Measurements from ENCODE around the gene ASTN2. TPM values are rescaled to one million over a fixed set of nuclear protein-coding genes. Genes with fewer than 3 reads are reported as not detected.

ASTN2 gene
- total and polyA plus RNA-seq, 2 experiments from 2014 or later: 7.0 to 24.6 TPM

GRCh38 chr9:117343427-117343826, 71.4 kb downstream of the ASTN2 start:
- no peaks in the 10 kb centered on the region for H3K79me2 ChIP-seq (replicated peaks; ENCODE audit: insufficient read depth)
- DNase-seq (ENCODE audit: low spot score) (no peak), ATAC-seq (no peak)
- no peak overlapping the region for H3K4me2 ChIP-seq
- H2AFZ ChIP-seq: no peak overlapping the region
- no peaks in the 10 kb centered on the region for H3K27me3 ChIP-seq (ENCODE audit: insufficient read depth)
- H3K36me3 ChIP-seq (ENCODE audit: insufficient read depth): no peaks in the 10 kb centered on the region
- Mint-ChIP-seq H3K4me3 (no peak overlapping the region), H3K27me3 (ENCODE audit: insufficient read depth, low read depth, poor library complexity) (peaks cover 2% of the 10 kb centered on the region), H3K9me3 (no peaks in the 10 kb centered on the region), H3K4me1 (peaks cover 21% of the 10 kb centered on the region; the same call in 2 of the 3 replicates), H3K27ac (no peak overlapping the region), H3K36me3 (ENCODE audit: low read depth) (no peaks in the 10 kb centered on the region)
- no peak overlapping the region for H3K27ac ChIP-seq (ENCODE audit: low read depth)
- TF ChIP-seq JUNB (IDR thresholded peaks at IDR 0.05; ENCODE audit: unreplicated experiment) (no peak), POLR2AphosphoS5 (IDR thresholded peaks at IDR 0.05; ENCODE audit: low read depth) (no peak), REST (IDR thresholded peaks at IDR 0.05; ENCODE audit: unreplicated experiment) (no peak), CREB1 (CRISPR knock-in tag; IDR thresholded peaks at IDR 0.05; ENCODE audit: low read depth) (no peak), NANOG (IDR thresholded peaks at IDR 0.05; ENCODE audit: borderline replicate concordance) (no peak), STAT1 (IDR thresholded peaks at IDR 0.05; ENCODE audit: unreplicated experiment) (no peak), ZNF114 (CRISPR knock-in tag; IDR thresholded peaks at IDR 0.05) (no peak), ZNF462 (CRISPR knock-in tag; IDR thresholded peaks at IDR 0.05) (no peak), ZNF331 (CRISPR knock-in tag; IDR thresholded peaks at IDR 0.05; ENCODE audit: low read depth) (no peak), EZH2phosphoT487 (IDR thresholded peaks at IDR 0.05; ENCODE audit: unreplicated experiment) (no peak), EZH2 (IDR thresholded peaks at IDR 0.05; ENCODE audit: low read depth, unreplicated experiment) (no peak), ETS1 (IDR thresholded peaks at IDR 0.05) (no peak), CTCF (conservative IDR thresholded peaks at IDR 0.05; ENCODE audit: low read depth in 2 of 2) (no peak)
- no peak overlapping the region for H3K4me3 ChIP-seq
- no peaks in the 10 kb centered on the region for H3F3A ChIP-seq (replicated peaks; ENCODE audit: low read depth)
- H3K9me2 ChIP-seq (ENCODE audit: insufficient read depth): no peaks in the 10 kb centered on the region
- no peaks in the 10 kb centered on the region; the same call in 1 of the 2 replicates for H4K20me1 ChIP-seq (replicated peaks; ENCODE audit: insufficient read depth)
- peaks cover 9% of the 10 kb centered on the region for H3K4me1 ChIP-seq (ENCODE audit: insufficient read depth)

All from GM23338 (cell line).